Fibroblast of lung (primary cell): Measurements from ENCODE around the gene N4BP2L1. TPM values are rescaled to one million over a fixed set of nuclear protein-coding genes. Genes with fewer than 3 reads are reported as not detected.

Source experiments
- DNase-seq, 2 donors: peaks; one replicate each; pipeline versions ENCODE4 v3.0.0 to v3.0.0-alpha.2; 2010; ENCODE audit warnings: low read depth in 2 of 2
- H2AFZ ChIP-seq: 2 replicates; pipeline ENCODE4 v1.5.1; 2012; ENCODE audit warnings: low read length, control low read depth, inconsistent platforms
- H3K27ac ChIP-seq: 2 replicates; pipeline ENCODE4 v1.5.1; 2011; ENCODE audit warnings: low read length, control low read depth; ENCODE audit not compliant: insufficient read depth
- H3K27me3 ChIP-seq: 2 replicates; pipeline ENCODE4 v1.5.1; 2011; ENCODE audit warnings: mild to moderate bottlenecking, low read length; ENCODE audit not compliant: control insufficient read depth, insufficient read depth
- H3K36me3 ChIP-seq: 2 replicates; pipeline ENCODE4 v1.5.1; 2011; ENCODE audit warnings: low read length; ENCODE audit not compliant: control insufficient read depth, insufficient read depth
- H3K4me1 ChIP-seq: 2 replicates; pipeline ENCODE4 v1.5.1; 2011; ENCODE audit warnings: low read length; ENCODE audit not compliant: control insufficient read depth, insufficient read depth; ENCODE audit errors: extremely low read depth
- H3K4me2 ChIP-seq: 2 replicates; pipeline ENCODE4 v1.5.1; 2011; ENCODE audit warnings: low read length, control low read depth; ENCODE audit not compliant: insufficient read depth; ENCODE audit errors: extremely low read depth
- H3K4me3 ChIP-seq, 4 experiments: fragments of 200-600 bp in 1 of 4; sonication (generic) in 1 of 4; replicated peaks in 1 of 4; 2 replicates each; pipeline ENCODE4 v1.5.1; 2011 to 2016; ENCODE audit warnings: low read length in 4 of 4, low read depth in 3 of 4, mild to moderate bottlenecking in 3 of 4, control low read depth in 2 of 4, inconsistent platforms in 1 of 4, mixed read lengths in 1 of 4; ENCODE audit not compliant: insufficient read depth in 1 of 4; ENCODE audit errors: control extremely low read depth in 1 of 4
- H3K79me2 ChIP-seq: 2 replicates; pipeline ENCODE4 v1.5.1; 2012; ENCODE audit warnings: mild to moderate bottlenecking, low read length, inconsistent platforms; ENCODE audit not compliant: control insufficient read depth, insufficient read depth
- H3K9ac ChIP-seq: 2 replicates; pipeline ENCODE4 v1.5.1; 2011; ENCODE audit warnings: mild to moderate bottlenecking, low read length, control low read depth; ENCODE audit not compliant: insufficient read depth
- H3K9me3 ChIP-seq: 2 replicates; pipeline ENCODE4 v1.5.1; 2012; ENCODE audit warnings: low read depth, low read length; ENCODE audit not compliant: control insufficient read depth, insufficient read depth
- H4K20me1 ChIP-seq: 2 replicates; pipeline ENCODE4 v1.5.1; 2011; ENCODE audit warnings: low read length; ENCODE audit not compliant: control insufficient read depth, insufficient read depth; ENCODE audit errors: extremely low read depth
- EZH2 ChIP-seq: IDR thresholded peaks from 2 replicates; pipeline ENCODE4 v1.5.1; 2012; ENCODE audit warnings: low read length, control low read depth, mild to moderate bottlenecking; ENCODE audit errors: missing control alignments
- polyA plus RNA-seq, 2 donors: library from polyadenylated mRNA; depleted of rRNA in 1 of 2; stranded (reverse) in 1 of 2; unstranded in 1 of 2; fragments of >200 nt; gene quantifications; 2 replicates each; pipeline ENCODE4 v1.2.1, GENCODE V29; 2011 to 2012; ENCODE audit warnings: missing spikeins in 1 of 2
- total RNA-seq: library from RNA; depleted of rRNA; stranded (reverse); fragments of >200 nt; gene quantifications from 2 replicates; pipeline ENCODE4 v1.2.1, GENCODE V29; 2014
- TF ChIP-seq, protein P1 (sequence below), 2 donors: IDR thresholded peaks in 1 of 2; conservative IDR thresholded peaks in 1 of 2; 1 replicate in 1 of 2; 2 replicates in 1 of 2; pipeline ENCODE4 v1.5.1; 2011 to 2012; ENCODE audit warnings: low read length in 2 of 2, control low read depth in 1 of 2, inconsistent platforms in 1 of 2, low read depth in 1 of 2, mild to moderate bottlenecking in 1 of 2

N4BP2L1 gene
- total and polyA plus RNA-seq, 2 donors (not counting 1 experiment from before 2014, with no cell fraction given) = 2.7 to 5.9 TPM

DNA sequence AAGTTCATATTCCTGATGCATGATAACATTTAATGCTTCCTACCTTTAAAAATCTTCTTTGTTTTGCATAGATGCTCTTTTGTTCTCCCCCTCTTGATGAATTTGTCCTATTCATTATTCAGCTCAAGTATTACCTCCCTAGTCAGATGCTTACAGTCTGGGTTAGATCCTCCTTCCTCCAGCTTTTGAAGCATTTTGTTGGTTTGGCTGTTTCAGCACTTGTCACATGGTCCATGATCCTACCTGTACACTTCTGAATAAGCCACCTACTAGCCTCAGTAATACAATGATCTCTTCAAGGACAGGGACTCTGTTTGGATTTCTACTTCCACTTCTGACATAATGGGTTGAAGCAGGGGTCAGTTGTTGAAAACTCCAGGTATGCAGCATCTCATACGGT lies 37.4 kb downstream of the N4BP2L1 start:
- H3K9me3 ChIP-seq = no peaks in the 10 kb centered on the region
- no peaks in the 10 kb centered on the region for H3K4me1 ChIP-seq
- no peak overlapping the region for H3K4me3 ChIP-seq
- no peak overlapping the region for H2AFZ ChIP-seq
- no peak overlapping the region for H3K27ac ChIP-seq
- no peaks in the 10 kb centered on the region for H3K27me3 ChIP-seq
- no peaks in the 10 kb centered on the region for H3K79me2 ChIP-seq
- no peaks in the 10 kb centered on the region for H3K36me3 ChIP-seq
- no peak for DNase-seq
- no peaks in the 10 kb centered on the region for H4K20me1 ChIP-seq
- no peak overlapping the region for H3K4me2 ChIP-seq
- no peak overlapping the region for H3K9ac ChIP-seq
- TF ChIP-seq EZH2 = no peak
- TF ChIP-seq, protein P1, sequence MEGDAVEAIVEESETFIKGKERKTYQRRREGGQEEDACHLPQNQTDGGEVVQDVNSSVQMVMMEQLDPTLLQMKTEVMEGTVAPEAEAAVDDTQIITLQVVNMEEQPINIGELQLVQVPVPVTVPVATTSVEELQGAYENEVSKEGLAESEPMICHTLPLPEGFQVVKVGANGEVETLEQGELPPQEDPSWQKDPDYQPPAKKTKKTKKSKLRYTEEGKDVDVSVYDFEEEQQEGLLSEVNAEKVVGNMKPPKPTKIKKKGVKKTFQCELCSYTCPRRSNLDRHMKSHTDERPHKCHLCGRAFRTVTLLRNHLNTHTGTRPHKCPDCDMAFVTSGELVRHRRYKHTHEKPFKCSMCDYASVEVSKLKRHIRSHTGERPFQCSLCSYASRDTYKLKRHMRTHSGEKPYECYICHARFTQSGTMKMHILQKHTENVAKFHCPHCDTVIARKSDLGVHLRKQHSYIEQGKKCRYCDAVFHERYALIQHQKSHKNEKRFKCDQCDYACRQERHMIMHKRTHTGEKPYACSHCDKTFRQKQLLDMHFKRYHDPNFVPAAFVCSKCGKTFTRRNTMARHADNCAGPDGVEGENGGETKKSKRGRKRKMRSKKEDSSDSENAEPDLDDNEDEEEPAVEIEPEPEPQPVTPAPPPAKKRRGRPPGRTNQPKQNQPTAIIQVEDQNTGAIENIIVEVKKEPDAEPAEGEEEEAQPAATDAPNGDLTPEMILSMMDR (conservative IDR thresholded peaks at IDR 0.05 in 1 of 2, IDR thresholded peaks at IDR 0.05 in 1 of 2; ENCODE audit: low read depth in 1 of 2, low read length in 2 of 2) = no peak

DNA sequence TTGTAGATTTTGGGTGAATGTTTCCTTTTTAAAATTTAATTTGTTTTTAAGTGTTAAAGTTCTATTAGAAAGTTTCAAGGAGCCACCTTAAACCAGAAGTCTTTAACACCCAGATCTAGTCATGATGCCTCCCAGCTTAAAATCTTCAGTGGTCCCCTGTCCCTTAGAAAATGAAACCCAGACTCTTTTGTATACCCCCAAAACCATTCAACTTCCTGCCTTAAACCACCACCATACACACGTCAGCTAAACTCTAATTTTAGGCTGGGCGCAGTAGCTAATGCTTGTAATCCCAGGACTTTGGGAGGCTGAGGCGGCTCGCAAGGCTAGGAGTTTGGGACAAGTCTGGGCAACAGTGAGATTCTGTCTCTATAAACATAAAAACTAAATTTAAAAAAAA lies 37.9 kb downstream of the N4BP2L1 start:
- H3K79me2 ChIP-seq = no peaks in the 10 kb centered on the region
- H3K4me1 ChIP-seq = no peaks in the 10 kb centered on the region
- no peak for TF ChIP-seq EZH2
- TF ChIP-seq, protein P1 (conservative IDR thresholded peaks at IDR 0.05 in 1 of 2, IDR thresholded peaks at IDR 0.05 in 1 of 2; ENCODE audit: low read depth in 1 of 2, low read length in 2 of 2) = no peak
- H3K4me3 ChIP-seq = no peak overlapping the region
- H3K4me2 ChIP-seq = no peak overlapping the region
- DNase-seq = no peak
- no peak overlapping the region for H3K9ac ChIP-seq
- H4K20me1 ChIP-seq = no peaks in the 10 kb centered on the region
- H3K36me3 ChIP-seq = no peaks in the 10 kb centered on the region
- H3K27me3 ChIP-seq = no peaks in the 10 kb centered on the region
- H3K9me3 ChIP-seq = no peaks in the 10 kb centered on the region
- no peak overlapping the region for H3K27ac ChIP-seq
- no peak overlapping the region for H2AFZ ChIP-seq

DNA sequence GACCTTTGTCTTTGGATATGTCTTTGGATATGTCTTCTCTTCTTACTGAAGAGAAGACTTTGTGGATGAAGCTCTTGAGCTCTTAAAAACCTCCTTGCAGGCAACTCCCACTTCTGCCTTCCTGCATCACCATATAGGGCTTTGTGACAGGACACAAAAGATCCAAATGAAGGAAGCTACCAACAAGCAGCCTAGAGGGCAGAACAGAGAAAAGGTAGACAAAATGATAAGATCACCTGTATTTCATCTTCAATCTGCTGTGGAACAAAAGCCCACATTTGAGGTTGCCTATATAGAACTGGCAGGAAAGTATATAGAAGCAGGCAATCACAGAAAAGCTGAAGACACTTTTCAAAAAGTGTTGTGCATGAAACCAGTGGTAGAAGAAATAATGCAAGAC lies 42.5 kb downstream of the N4BP2L1 start:
- H3K36me3 ChIP-seq = no peaks in the 10 kb centered on the region
- no peaks in the 10 kb centered on the region for H3K27me3 ChIP-seq
- H3K4me2 ChIP-seq = no peak overlapping the region
- H3K9ac ChIP-seq = no peak overlapping the region
- H3K4me1 ChIP-seq = no peaks in the 10 kb centered on the region
- TF ChIP-seq, protein P1 (conservative IDR thresholded peaks at IDR 0.05 in 1 of 2, IDR thresholded peaks at IDR 0.05 in 1 of 2; ENCODE audit: low read depth in 1 of 2, low read length in 2 of 2) = no peak
- no peak for TF ChIP-seq EZH2
- H4K20me1 ChIP-seq = no peaks in the 10 kb centered on the region
- H2AFZ ChIP-seq = no peak overlapping the region
- no peak overlapping the region for H3K4me3 ChIP-seq
- H3K27ac ChIP-seq = no peak overlapping the region
- H3K9me3 ChIP-seq = no peaks in the 10 kb centered on the region
- H3K79me2 ChIP-seq = no peaks in the 10 kb centered on the region
- DNase-seq = no peak
